GM21515 (cell line): Measurements from ENCODE around the gene UQCRHL.
"Not testable (repeated sequence)": the region's sequence is repeated elsewhere in the genome, so short reads cannot be mapped to it uniquely, and the experiment has no call there.

Experiments
- ATAC-seq: cut with Tn5 transposase; IDR thresholded peaks from one replicate; pipeline ENCODE4 v1.9.1; 2021; ENCODE audit not compliant: unreplicated experiment

Gene UQCRHL

GRCh38 chr1:15807549-15807948, at the start of gene UQCRHL:
UQCRHL (minus strand) TSS chr1:15807649; CDS start chr1:15807649, 0 bp downstream.
- ATAC-seq = not testable (repeated sequence)

- no peak for ATAC-seq
These were observed 49.4 kb upstream of the UQCRHL start for GRCh38 chr1:15856888-15857287.

- ATAC-seq = no peak
These were observed 45.4 kb upstream of the UQCRHL start for GRCh38 chr1:15852828-15853302.

- ATAC-seq = no peak
These were observed 44.8 kb upstream of the UQCRHL start for GRCh38 chr1:15852036-15852827.

GRCh38 chr1:15851210-15852035, 44.0 kb upstream of the UQCRHL start:
- ATAC-seq = no peak

- ATAC-seq = no peak
These were observed 43.1 kb upstream of the UQCRHL start for GRCh38 chr1:15850471-15851001.

GRCh38 chr1:15849775-15850324, 42.4 kb upstream of the UQCRHL start:
- no peak for ATAC-seq

GRCh38 chr1:15848929-15849774, 41.7 kb upstream of the UQCRHL start:
- no peak for ATAC-seq

GRCh38 chr1:15848143-15848928, 40.9 kb upstream of the UQCRHL start:
- ATAC-seq = peak; percentile 9

- ATAC-seq = peak; percentile 16
These were observed 40.4 kb upstream of the UQCRHL start for GRCh38 chr1:15847893-15848142.

- peak; percentile 59 for ATAC-seq
These were observed 39.8 kb upstream of the UQCRHL start, which contains the start of gene SPEN for GRCh38 chr1:15847100-15847892. SPEN (plus strand) TSS chr1:15847707; CDS start chr1:15848068, 361 bp downstream.

- not testable (repeated sequence) for ATAC-seq
These were observed 38.6 kb upstream of the UQCRHL start for GRCh38 chr1:15846056-15846455.

GRCh38 chr1:15843826-15844572, 36.5 kb upstream of the UQCRHL start:
- ATAC-seq = no peak

- ATAC-seq = no peak
These were observed 31.3 kb upstream of the UQCRHL start for GRCh38 chr1:15838721-15839120.

GRCh38 chr1:15837931-15838330, 30.5 kb upstream of the UQCRHL start:
- ATAC-seq = no peak

- no peak for ATAC-seq
These were observed 29.6 kb upstream of the UQCRHL start for GRCh38 chr1:15836772-15837669.

GRCh38 chr1:15836511-15836771, 29.0 kb upstream of the UQCRHL start:
- not testable (repeated sequence) for ATAC-seq
